ENCODE data around the gene EGR4. TPM values are rescaled to one million over a fixed set of nuclear protein-coding genes. Genes with fewer than 3 reads are reported as not detected.
A peak's percentile ranks its signal among the peaks of the same experiment; 100 is the strongest.

EGR4 gene
- polyA plus RNA-seq, 2 of the 4 experiments (the other 2 are of a cell fraction): 0.03 TPM; not detected in 1

DNA sequence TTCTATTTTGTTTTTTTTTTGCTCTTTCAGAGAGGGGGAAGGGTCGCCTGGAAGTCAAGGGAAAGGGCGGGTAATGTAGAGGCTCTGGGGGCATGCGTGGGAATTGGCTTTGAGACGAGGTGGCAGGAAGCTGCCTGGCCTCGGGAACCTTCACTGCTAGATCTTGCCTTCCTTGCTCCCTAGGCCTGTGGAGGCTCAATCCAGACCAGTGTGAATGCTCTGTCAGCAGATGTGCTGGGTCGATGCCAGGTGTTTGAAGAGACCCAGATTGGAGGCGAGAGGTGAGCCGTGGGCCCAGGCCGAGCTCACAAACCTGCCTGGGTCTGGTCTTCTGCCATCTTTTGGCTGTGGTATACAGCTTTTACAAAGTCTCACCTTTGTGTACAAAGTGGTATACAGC lies 43.7 kb downstream of the EGR4 start:
- Histone ChIP-seq H3K4me1 (no peaks in the 10 kb centered on the region), H3K4me3 (no peak overlapping the region), H3K4me2 (no peak overlapping the region), H3K27ac (no peak overlapping the region), H3K9me3 (no peaks in the 10 kb centered on the region)
- 90% methylated on average over 9 of the region's 9 CpGs for WGBS (ENCODE audit: missing lambda C conversion rate)
- TF ChIP-seq CEBPB (IDR thresholded peaks at IDR 0.05) (no peak), TFCP2L1 (CRISPR knock-in tag; IDR thresholded peaks at IDR 0.05) (no peak), RARB (CRISPR knock-in tag; IDR thresholded peaks at IDR 0.05) (no peak), NR3C1 (IDR thresholded peaks at IDR 0.05) (no peak)
- TF ChIP-seq, protein P1, sequence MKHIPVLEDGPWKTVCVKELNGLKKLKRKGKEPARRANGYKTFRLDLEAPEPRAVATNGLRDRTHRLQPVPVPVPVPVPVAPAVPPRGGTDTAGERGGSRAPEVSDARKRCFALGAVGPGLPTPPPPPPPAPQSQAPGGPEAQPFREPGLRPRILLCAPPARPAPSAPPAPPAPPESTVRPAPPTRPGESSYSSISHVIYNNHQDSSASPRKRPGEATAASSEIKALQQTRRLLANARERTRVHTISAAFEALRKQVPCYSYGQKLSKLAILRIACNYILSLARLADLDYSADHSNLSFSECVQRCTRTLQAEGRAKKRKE (CRISPR knock-in tag; IDR thresholded peaks at IDR 0.05; ENCODE audit: low read depth): no peak
- no peak for DNase-seq (ENCODE audit: low read depth in 1 of 2, low spot score in 1 of 2)
- no peak for ATAC-seq
- no peak for FAIRE-seq
- CTCF ChIA-PET: interaction anchor here (0.9 to 5.8 kb wide), 3 partner anchors 9 to 37 kb away, joined by 4 to 50 read pairs (median 7); no protein-coding TSS in a partner anchor
- POLR2A ChIA-PET: interaction anchor here (2.0 kb wide), 1 partner anchor 15 kb away, joined by 7 read pairs; the partner anchor contains the start of gene CCT7

DNA sequence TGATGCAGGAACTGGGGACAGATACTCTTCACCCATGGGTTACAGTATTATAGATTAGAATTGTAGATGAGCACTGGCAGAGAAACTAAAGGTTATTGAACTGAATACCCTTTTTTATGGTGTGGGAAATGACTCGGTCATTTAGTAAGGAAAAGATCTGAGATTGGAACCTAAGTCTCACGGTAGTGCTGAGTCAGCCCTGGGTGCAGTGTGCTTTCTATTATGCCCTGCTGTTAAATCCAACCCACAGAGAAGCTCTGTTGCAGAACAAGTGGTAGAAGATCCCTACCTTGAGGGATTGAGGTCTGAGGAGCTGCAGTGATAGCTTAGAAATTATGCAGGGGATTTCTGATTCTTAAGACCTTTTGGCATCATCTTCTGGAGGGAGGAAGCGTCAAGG lies 46.5 kb downstream of the EGR4 start:
- CTCF ChIA-PET: interaction anchor here (1.0 to 5.8 kb wide), 5 partner anchors 11 to 43 kb away, joined by 3 to 50 read pairs (median 5); no protein-coding TSS in a partner anchor
- Histone ChIP-seq H3K4me2 (no peak overlapping the region), H3K9me3 (no peaks in the 10 kb centered on the region), H3K27ac (no peak overlapping the region), H3K4me1 (no peaks in the 10 kb centered on the region), H3K4me3 (no peak overlapping the region)
- FAIRE-seq (no peak), DNase-seq (ENCODE audit: low read depth in 1 of 2, low spot score in 1 of 2) (no peak), ATAC-seq (no peak)
- 86% methylated on average over 3 of the region's 3 CpGs for WGBS (ENCODE audit: missing lambda C conversion rate)
- POLR2A ChIA-PET: interaction anchor here (1.8 kb wide), 1 partner anchor 12 kb away, joined by 10 read pairs; the partner anchor contains the start of gene CCT7
- TF ChIP-seq TFCP2L1 (CRISPR knock-in tag; IDR thresholded peaks at IDR 0.05): no peak
- peak; percentile 46 for TF ChIP-seq MAFK (IDR thresholded peaks at IDR 0.05; ENCODE audit: partially characterized antibody)

DNA sequence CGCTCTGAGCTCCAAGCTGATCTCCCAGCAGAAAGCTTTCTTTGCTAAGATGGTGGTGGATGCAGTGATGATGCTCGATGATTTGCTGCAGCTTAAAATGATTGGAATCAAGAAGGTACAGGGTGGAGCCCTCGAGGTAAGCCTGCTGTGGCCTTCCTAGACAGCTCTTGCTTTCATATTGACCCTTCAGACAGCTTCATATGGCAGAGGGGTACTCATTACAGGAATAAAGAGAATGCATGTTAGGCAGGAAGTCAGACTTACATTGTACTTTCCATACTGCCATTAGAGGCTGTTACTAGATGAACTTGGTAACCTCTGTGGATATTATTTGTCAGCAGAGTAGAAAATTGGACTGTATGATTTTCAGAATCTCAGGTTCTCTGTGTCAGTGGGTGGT lies 48.8 kb downstream of the EGR4 start:
- Histone ChIP-seq H3K4me1 (no peaks in the 10 kb centered on the region), H3K9me3 (no peaks in the 10 kb centered on the region), H3K4me3 (no peak overlapping the region), H3K27ac (no peak overlapping the region), H3K4me2 (no peak overlapping the region)
- TF ChIP-seq RNF2 (IDR thresholded peaks at IDR 0.05; ENCODE audit: borderline replicate concordance, low read depth) (no peak), HEYL (CRISPR knock-in tag; IDR thresholded peaks at IDR 0.05) (no peak), MAZ (IDR thresholded peaks at IDR 0.05; ENCODE audit: borderline replicate concordance, low read depth, low read length) (no peak), EHF (CRISPR knock-in tag; IDR thresholded peaks at IDR 0.05) (no peak), POLR2AphosphoS2 (conservative IDR thresholded peaks at IDR 0.05; ENCODE audit: low read length) (no peak), HOXA7 (CRISPR knock-in tag; IDR thresholded peaks at IDR 0.05) (no peak), ZFP36 (IDR thresholded peaks at IDR 0.05; ENCODE audit: borderline replicate concordance, partially characterized antibody) (no peak)
- POLR2A ChIA-PET: interaction anchor here (1.5 to 1.9 kb wide), 2 partner anchors 11 to 13 kb away, joined by 5 to 10 read pairs; partner anchors contain the start of genes CCT7 and PRADC1
- CTCF ChIA-PET: interaction anchor here (0.7 to 3.2 kb wide), 8 partner anchors 9 to 67 kb away, joined by 3 to 15 read pairs (median 4); partner anchors contain the start of genes CCT7 and PRADC1
- no peak for FAIRE-seq
- no peak for ATAC-seq
- DNase-seq (ENCODE audit: low read depth in 1 of 2, low spot score in 1 of 2): no peak
- 69% methylated on average over 3 of the region's 3 CpGs for WGBS (ENCODE audit: missing lambda C conversion rate)

DNA sequence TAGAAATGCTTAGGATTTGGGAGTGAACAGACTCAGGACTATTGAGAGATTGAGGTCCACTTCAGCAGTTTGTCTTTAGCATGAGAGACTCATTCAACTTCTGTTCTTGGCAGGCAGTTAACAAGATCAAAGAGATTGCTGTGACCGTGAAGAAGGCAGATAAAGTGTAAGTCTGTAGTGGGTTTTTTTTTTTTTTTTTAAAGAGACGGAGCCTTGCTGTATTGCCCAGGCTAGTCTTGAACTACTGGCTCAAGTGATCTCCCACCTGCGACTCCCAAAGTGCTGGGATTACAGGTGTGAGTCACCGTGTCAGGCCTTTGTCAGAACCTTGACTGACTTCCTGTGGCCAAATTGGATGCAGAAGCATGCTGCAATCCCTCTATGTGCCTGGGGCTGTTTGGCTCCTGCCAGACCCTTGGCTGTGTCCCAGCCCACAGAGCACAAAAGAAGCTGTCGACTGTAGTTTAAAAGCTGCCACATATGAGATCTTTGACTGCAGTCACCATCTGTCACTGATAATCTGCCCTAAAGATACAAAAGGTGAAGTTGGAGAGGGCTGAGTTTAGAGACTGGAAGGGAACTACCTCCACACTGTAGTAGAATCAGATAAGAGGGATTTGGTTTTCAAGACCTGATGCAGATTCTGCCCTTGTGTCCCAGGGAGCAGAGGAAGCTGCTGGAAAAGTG lies 49.3 kb downstream of the EGR4 start:
- DNase-seq (ENCODE audit: low read depth in 1 of 2, low spot score in 1 of 2): no peak
- Histone ChIP-seq H3K9me3 (no peaks in the 10 kb centered on the region), H3K4me2 (no peak overlapping the region), H3K27ac (no peak overlapping the region), H3K4me1 (peaks cover 2% of the 10 kb centered on the region; the same call in 1 of the 3 replicates), H3K4me3 (no peak overlapping the region)
- 59% methylated on average over 5 of the region's 5 CpGs for WGBS (ENCODE audit: missing lambda C conversion rate)
- ChIA-PET CTCF (interaction anchor here (0.9 to 3.2 kb wide), 7 partner anchors 9 to 46 kb away, joined by 3 to 15 read pairs (median 6); partner anchors contain the start of genes CCT7 and PRADC1), POLR2A (interaction anchor here (1.5 to 2.3 kb wide), 3 partner anchors 10 to 13 kb away, joined by 5 to 10 read pairs (median 6); partner anchors contain the start of genes CCT7 and PRADC1)
- ATAC-seq: no peak
- no peak for FAIRE-seq
- TF ChIP-seq FOSB (CRISPR knock-in tag; IDR thresholded peaks at IDR 0.05) (no peak), EP300 (IDR thresholded peaks at IDR 0.05) (no peak), TFCP2L1 (CRISPR knock-in tag; IDR thresholded peaks at IDR 0.05) (no peak), MAFK (IDR thresholded peaks at IDR 0.05; ENCODE audit: partially characterized antibody) (no peak), RCOR1 (IDR thresholded peaks at IDR 0.05; ENCODE audit: low read depth, low read length) (no peak), ESRRA (IDR thresholded peaks at IDR 0.05; ENCODE audit: borderline replicate concordance, low read length) (no peak), BHLHE40 (IDR thresholded peaks at IDR 0.05; ENCODE audit: low read depth, low read length) (no peak), MAZ (IDR thresholded peaks at IDR 0.05; ENCODE audit: borderline replicate concordance, low read depth, low read length) (no peak), KDM1A (IDR thresholded peaks at IDR 0.05; ENCODE audit: low read depth) (no peak), SMC3 (IDR thresholded peaks at IDR 0.05) (no peak), RARB (CRISPR knock-in tag; IDR thresholded peaks at IDR 0.05) (no peak), ZC3H11A (IDR thresholded peaks at IDR 0.05) (no peak), FOXS1 (CRISPR knock-in tag; IDR thresholded peaks at IDR 0.05) (no peak), KDM5A (IDR thresholded peaks at IDR 0.05) (no peak)
- TF ChIP-seq, protein P2, sequence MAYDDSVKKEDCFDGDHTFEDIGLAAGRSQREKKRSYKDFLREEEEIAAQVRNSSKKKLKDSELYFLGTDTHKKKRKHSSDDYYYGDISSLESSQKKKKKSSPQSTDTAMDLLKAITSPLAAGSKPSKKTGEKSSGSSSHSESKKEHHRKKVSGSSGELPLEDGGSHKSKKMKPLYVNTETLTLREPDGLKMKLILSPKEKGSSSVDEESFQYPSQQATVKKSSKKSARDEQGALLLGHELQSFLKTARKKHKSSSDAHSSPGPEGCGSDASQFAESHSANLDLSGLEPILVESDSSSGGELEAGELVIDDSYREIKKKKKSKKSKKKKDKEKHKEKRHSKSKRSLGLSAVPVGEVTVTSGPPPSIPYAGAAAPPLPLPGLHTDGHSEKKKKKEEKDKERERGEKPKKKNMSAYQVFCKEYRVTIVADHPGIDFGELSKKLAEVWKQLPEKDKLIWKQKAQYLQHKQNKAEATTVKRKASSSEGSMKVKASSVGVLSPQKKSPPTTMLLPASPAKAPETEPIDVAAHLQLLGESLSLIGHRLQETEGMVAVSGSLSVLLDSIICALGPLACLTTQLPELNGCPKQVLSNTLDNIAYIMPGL (CRISPR knock-in tag; IDR thresholded peaks at IDR 0.05; ENCODE audit: borderline replicate concordance): no peak
- TF ChIP-seq, protein P3, sequence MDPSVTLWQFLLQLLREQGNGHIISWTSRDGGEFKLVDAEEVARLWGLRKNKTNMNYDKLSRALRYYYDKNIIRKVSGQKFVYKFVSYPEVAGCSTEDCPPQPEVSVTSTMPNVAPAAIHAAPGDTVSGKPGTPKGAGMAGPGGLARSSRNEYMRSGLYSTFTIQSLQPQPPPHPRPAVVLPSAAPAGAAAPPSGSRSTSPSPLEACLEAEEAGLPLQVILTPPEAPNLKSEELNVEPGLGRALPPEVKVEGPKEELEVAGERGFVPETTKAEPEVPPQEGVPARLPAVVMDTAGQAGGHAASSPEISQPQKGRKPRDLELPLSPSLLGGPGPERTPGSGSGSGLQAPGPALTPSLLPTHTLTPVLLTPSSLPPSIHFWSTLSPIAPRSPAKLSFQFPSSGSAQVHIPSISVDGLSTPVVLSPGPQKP (IDR thresholded peaks at IDR 0.05; ENCODE audit: low read depth, low read length): no peak
